Activated naive CD4-positive, alpha-beta T cell treated with anti-CD3 and anti-CD28 coated beads, Interleukin-2, amount 50 U/mL, for 72 hours (primary cell): ENCODE measurements around the gene SPRY2. TPM values are rescaled to one million over a fixed set of nuclear protein-coding genes. Genes with fewer than 3 reads are reported as not detected.

ENCODE experiments used
- ATAC-seq, 2 donors: fragments of 150-1000 bp; cut with Tn5 transposase; 2 replicates each; pipeline ENCODE4 v1.10.0; 2021; ENCODE audit warnings: mild to moderate bottlenecking in 2 of 2, moderate library complexity in 2 of 2
- DNase-seq, 2 donors: peaks; one replicate each; pipeline ENCODE4 v3.0.0; 2021 to 2022; ENCODE audit warnings: low spot score in 2 of 2
- H3K27ac Mint-ChIP-seq, 2 donors: one replicate each; pipeline ENCODE4 v1.8.0; 2022; ENCODE audit warnings: mild to moderate bottlenecking in 2 of 2, mixed read lengths in 2 of 2
- H3K36me3 Mint-ChIP-seq, 2 donors: one replicate each; pipeline ENCODE4 v1.8.0; 2022; ENCODE audit warnings: mixed read lengths in 2 of 2
- H3K9me3 Mint-ChIP-seq, 2 donors: one replicate each; pipeline ENCODE4 v1.8.0; 2022; ENCODE audit warnings: mixed read lengths in 2 of 2
- total RNA-seq, 2 donors: library from RNA; stranded (reverse); gene quantifications; one replicate each; pipeline ENCODE4 v1.2.3, GENCODE V29; 2022

The SPRY2 gene
- total RNA-seq, result under 1 TPM; 0.41 to 0.91 TPM

- Mint-ChIP-seq H3K36me3 (no peaks in the 10 kb centered on the region), H3K27ac (no peak within 1 kb of the TSS), H3K9me3 (no peaks in the 10 kb centered on the region)
- ATAC-seq, result peak; percentile 68 to 77
- peak; percentile 29 to 62 for DNase-seq
Observed at GRCh38 chr13:80341101-80341755, at the start of gene SPRY2. SPRY2 (minus strand) TSS chr13:80341126; CDS start chr13:80337705, 3,421 bp downstream.

DNA sequence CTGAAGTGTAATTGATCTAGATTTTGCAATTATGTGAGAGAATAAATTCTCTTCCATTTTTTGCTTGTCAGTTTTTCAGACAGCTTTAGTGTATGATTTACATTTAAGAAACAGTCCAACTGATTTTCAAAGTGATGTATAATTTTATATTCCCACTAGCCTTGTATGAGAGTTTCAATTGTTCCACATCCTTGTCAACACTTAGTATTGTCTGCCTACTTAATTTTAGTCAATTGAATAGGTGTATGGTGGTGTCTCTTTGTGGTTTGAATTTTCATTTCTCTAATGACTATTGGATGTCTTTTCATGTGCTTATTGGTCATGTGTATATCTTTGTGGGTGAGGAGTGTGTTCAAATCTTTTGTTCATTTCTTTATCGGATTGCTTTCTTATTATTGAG is 49.4 kb upstream of the SPRY2 start:
- ATAC-seq, result no peak

GRCh38 chr13:80389073-80390038 is 48.4 kb upstream of the SPRY2 start:
- no peak overlapping the region for H3K27ac Mint-ChIP-seq
- no peak for DNase-seq
- H3K9me3 Mint-ChIP-seq, result peaks cover 11 to 13% of the 10 kb centered on the region in 2 donors
- no peak for ATAC-seq
- H3K36me3 Mint-ChIP-seq, result peaks cover 0 to 7% of the 10 kb centered on the region in 2 donors

More for the DNA sequence above, 49.4 kb upstream of the SPRY2 start:
- Mint-ChIP-seq H3K9me3 (peaks cover 15 to 19% of the 10 kb centered on the region in 2 donors), H3K27ac (no peak overlapping the region), H3K36me3 (peaks cover 0 to 7% of the 10 kb centered on the region in 2 donors)
- no peak for DNase-seq

DNA sequence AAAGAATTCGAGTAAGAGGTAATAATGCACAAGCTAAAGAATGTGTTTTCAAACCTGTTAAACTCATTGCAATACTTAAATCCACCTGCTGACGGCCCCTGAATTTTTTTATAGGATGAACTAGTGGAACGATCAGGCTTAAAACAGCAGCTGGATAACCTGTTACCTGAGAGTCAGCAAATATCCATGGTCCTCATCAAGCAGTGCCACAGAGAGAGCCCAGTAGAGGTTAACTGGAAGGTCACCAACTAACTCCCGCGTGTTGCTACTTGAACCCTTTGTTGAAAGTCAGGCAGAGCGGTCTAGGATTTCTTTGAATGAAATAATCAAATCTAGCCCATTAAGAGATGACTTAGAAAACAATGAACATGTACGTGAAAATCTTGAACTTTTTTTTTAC is 47.6 kb upstream of the SPRY2 start:
- ATAC-seq, result no peak
- Mint-ChIP-seq H3K27ac (no peak overlapping the region), H3K9me3 (peaks cover 4 to 7% of the 10 kb centered on the region in 2 donors), H3K36me3 (peaks cover 0 to 1% of the 10 kb centered on the region in 2 donors)
- no peak for DNase-seq

DNA sequence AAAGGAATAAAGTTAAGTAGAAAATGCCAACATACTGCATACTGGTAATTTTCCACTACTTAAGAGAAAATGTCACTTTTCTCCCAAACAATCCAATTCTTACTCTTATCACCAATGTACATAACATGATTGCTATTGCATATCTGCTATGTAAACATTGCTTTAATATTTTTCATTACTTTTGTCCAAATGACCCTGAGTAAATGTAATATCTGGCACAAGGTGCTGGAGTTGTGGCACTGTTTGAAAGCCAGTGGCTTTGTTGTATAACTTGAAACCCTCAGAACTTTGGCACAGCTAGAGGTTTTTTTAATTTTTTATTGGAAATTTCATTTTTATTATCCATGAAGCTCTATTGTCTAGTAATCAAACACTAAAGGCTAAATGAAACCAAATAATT is 45.7 kb upstream of the SPRY2 start:
- no peak overlapping the region for H3K27ac Mint-ChIP-seq
- ATAC-seq, result no peak
- H3K9me3 Mint-ChIP-seq, result peaks cover 0 to 1% of the 10 kb centered on the region in 2 donors

DNA sequence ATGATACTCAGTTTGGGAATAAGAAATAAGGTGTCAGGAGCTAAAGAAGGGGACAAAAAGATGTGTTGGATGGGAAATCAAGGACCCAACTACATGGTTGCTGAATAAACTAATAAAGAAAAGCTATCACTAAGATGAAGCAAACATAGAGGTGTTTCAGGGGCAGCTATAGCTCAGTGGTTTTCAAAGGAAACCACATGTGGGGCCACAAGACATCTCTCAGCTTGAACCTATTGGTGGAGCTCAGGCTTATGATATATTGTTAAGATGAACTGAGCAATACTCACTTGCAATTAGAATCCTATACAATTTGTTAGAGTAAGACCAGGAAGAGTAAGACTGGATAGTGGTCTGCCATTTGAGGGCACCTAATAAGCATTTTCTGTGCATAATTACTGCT is 45.1 kb upstream of the SPRY2 start:
- DNase-seq, result no peak

More for the DNA sequence above, 45.7 kb upstream of the SPRY2 start:
- DNase-seq, result no peak
- H3K36me3 Mint-ChIP-seq, result no peaks in the 10 kb centered on the region

GRCh38 chr13:80382576-80382975 is 41.6 kb upstream of the SPRY2 start:
- no peaks in the 10 kb centered on the region for H3K36me3 Mint-ChIP-seq
- no peak overlapping the region for H3K27ac Mint-ChIP-seq
- H3K9me3 Mint-ChIP-seq, result peaks cover 0 to 3% of the 10 kb centered on the region in 2 donors
- ATAC-seq (no peak), DNase-seq (no peak)

More for the DNA sequence above, 45.1 kb upstream of the SPRY2 start:
- Mint-ChIP-seq H3K27ac (no peak overlapping the region), H3K9me3 (peaks cover 0 to 3% of the 10 kb centered on the region in 2 donors), H3K36me3 (no peaks in the 10 kb centered on the region)
- ATAC-seq, result no peak

GRCh38 chr13:80379245-80379644 is 38.3 kb upstream of the SPRY2 start:
- H3K27ac Mint-ChIP-seq, result no peak overlapping the region
- H3K9me3 Mint-ChIP-seq, result peaks cover 0 to 3% of the 10 kb centered on the region in 2 donors
- DNase-seq (no peak), ATAC-seq (no peak)
- no peaks in the 10 kb centered on the region for H3K36me3 Mint-ChIP-seq

- Mint-ChIP-seq H3K36me3 (no peaks in the 10 kb centered on the region), H3K9me3 (peaks cover 0 to 1% of the 10 kb centered on the region in 2 donors), H3K27ac (no peak overlapping the region)
- ATAC-seq (no peak), DNase-seq (no peak)
Observed at GRCh38 chr13:80376554-80376953, 35.6 kb upstream of the SPRY2 start.

DNA sequence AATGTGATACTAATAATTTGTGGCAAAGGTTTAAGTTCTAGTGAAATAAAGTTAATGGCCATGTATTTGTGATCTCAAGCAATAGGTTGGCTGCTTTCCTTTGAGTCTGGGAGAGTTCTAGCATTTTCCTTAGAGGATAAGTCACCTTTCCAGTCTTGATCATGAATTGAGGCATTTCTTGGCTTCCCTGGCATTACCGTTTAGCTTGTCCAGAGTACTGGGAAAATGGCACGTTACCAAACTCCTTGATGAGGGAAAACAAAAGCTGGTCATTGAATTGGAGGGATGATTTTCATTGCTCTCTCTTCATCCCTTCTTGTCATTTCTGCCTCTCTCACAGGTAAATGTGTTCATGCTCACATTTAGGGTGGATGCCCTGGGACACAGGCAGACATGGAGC is 34.0 kb upstream of the SPRY2 start:
- H3K36me3 Mint-ChIP-seq, result no peaks in the 10 kb centered on the region
- H3K27ac Mint-ChIP-seq, result no peak overlapping the region
- no peak for ATAC-seq
- DNase-seq, result no peak
- no peaks in the 10 kb centered on the region for H3K9me3 Mint-ChIP-seq

DNA sequence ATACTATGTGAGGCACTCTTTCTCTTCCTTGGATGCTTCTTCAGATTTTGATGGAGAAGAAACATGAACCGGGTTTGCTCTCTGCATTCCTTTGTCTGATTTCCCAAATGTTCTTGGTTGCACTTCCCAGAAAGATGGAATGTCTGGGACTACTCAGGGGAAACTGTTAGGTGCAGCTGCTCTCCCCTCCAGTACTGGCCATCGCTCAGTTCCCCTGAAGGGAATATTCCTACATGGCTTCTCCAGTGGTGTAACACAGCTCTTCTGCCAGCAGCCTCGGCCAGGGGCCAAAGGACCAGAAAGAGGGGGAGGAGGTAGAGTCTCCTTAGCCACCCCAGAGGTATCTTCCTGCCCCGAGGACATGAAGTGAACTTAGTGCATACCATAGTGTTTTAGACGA is 33.5 kb upstream of the SPRY2 start:
- Mint-ChIP-seq H3K36me3 (no peaks in the 10 kb centered on the region), H3K9me3 (no peaks in the 10 kb centered on the region), H3K27ac (no peak overlapping the region)
- DNase-seq (no peak), ATAC-seq (no peak)

DNA sequence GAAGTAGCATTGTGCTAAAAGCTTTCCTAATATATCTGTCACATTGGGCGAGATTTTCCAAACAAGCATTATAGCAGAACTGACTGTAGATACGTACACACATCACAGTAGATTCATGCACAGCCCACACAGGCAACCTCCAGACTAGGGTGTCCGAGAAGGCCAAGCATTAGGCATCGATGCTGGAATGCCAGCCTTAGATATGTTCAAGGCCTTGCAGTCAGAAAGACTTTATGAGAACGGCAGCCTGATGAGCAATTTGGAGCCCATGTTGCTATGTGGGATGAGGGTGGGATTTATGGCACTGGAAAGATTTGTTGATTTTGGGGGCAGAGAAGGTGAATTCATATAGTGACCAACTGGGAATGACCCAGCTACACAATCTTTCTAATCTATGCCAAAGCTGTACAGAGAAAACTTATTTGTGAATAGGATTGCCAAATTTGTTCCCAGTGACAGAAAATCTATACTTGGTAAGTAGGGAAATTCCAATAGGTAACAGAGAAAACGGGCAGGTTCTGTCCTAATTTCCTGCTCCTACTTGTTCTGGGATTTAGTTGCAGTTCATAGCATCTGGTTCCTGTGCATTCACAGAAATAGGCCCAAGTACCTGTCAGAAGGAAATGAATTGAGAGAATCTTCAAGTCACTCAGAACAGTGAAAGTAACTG is 31.0 kb upstream of the SPRY2 start:
- H3K27ac Mint-ChIP-seq, result no peak overlapping the region
- no peaks in the 10 kb centered on the region for H3K9me3 Mint-ChIP-seq
- ATAC-seq (no peak), DNase-seq (no peak)
- H3K36me3 Mint-ChIP-seq, result no peaks in the 10 kb centered on the region

- Mint-ChIP-seq H3K9me3 (no peaks in the 10 kb centered on the region), H3K36me3 (no peaks in the 10 kb centered on the region), H3K27ac (no peak overlapping the region)
- DNase-seq (no peak), ATAC-seq (no peak)
Observed at GRCh38 chr13:80367473-80367872, 26.5 kb upstream of the SPRY2 start.

DNA sequence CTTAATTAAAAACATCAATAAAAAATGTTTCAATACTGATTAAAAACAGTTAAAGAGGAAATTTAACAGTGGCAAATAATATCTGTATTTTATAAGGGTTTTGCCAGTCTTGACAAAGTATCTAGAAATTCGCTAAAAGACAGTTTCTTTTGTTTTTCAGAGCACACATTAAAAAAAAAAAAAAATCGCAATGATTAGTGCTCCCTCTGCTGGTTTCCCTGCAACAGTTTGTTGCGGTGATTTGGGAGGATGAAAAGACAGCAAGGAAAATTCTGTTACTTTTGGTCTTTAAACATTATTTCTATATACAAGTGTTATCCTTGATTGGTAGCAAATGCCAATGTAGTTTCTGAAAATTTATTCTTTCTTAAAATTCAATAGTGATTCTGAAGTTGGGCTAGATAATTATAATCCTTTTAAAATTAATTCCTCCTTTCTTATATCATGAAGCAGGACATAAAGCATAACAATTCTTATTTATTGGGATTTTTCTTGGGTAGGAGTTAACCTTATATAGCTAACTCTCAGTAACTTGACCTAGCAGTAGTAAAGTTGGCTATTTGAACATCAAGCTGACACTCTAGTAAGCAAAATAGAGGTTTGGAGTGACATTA is 23.1 kb upstream of the SPRY2 start:
- H3K36me3 Mint-ChIP-seq, result no peaks in the 10 kb centered on the region
- H3K9me3 Mint-ChIP-seq, result no peaks in the 10 kb centered on the region
- DNase-seq (no peak), ATAC-seq (no peak)
- no peak overlapping the region for H3K27ac Mint-ChIP-seq

- ATAC-seq (no peak), DNase-seq (no peak)
- Mint-ChIP-seq H3K9me3 (no peaks in the 10 kb centered on the region), H3K36me3 (no peaks in the 10 kb centered on the region), H3K27ac (no peak overlapping the region)
Observed at GRCh38 chr13:80362481-80362880, 21.6 kb upstream of the SPRY2 start.

- Mint-ChIP-seq H3K9me3 (no peaks in the 10 kb centered on the region), H3K36me3 (no peaks in the 10 kb centered on the region), H3K27ac (no peak overlapping the region)
- DNase-seq (no peak), ATAC-seq (peak in 1 of 2 donors; percentile 36)
Observed at GRCh38 chr13:80361883-80362327, 21.0 kb upstream of the SPRY2 start.
